ENCODE results near the gene STPG1. TPM values are rescaled to one million over a fixed set of nuclear protein-coding genes. Genes with fewer than 3 reads are reported as not detected.

Gene STPG1
- total RNA-seq, 1 donor from 2014 or later: 5.3 TPM

DNA sequence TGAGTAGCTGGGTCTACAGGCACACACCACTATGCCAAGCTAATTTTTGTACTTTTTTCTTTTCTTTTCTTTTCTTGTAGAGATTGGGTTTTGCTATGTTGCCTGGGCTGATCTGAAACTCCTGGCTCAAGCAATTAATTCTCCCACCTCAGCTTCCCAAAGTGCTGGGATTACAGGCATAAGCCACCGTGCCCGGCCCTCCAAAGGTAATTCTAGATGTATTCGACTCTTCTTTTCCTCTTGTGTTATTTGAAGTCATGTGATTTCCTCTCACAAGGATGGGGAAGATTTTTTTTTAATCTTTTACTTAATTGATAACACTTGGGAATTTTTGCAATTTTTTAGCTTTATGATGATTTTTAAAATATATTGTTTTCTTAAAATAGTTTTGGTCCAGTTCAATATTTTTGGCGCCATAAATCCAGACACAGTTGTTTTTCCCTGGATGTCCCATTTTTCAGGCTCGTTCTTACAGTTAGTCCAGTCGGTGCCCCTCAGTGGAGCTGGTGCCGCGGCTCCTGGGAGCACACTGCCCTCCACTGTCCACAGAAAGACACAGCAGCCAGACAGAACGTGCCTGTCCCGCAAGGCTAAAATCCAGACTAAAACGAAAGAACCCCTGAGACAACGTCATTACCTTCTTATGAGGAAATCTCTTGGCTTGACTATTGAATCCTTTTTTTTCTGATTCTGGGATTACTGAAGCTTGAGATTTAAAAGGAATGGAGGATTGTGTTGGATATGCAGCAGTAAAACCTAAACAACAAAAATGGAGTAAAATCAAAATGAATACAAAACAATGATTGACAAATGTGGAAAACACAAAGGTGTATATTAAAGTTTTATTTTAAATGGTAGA, 22.4 kb downstream of the STPG1 start:
- no peaks in the 10 kb centered on the region for H3K27me3 ChIP-seq (ENCODE audit: control insufficient read depth, insufficient read depth, low read length)
- FAIRE-seq: no peak
- peaks cover 3% of the 10 kb centered on the region for H3K36me3 ChIP-seq (ENCODE audit: control insufficient read depth, insufficient read depth, low read length)
- TF ChIP-seq CTCF (IDR thresholded peaks at IDR 0.05; ENCODE audit: insufficient read depth, low read length, severe bottlenecking): peak; percentile 94
- DNase-seq (ENCODE audit: low read depth): peak; percentile 67
- H3K4me3 ChIP-seq (ENCODE audit: low read depth, low read length): no peak overlapping the region

GRCh38 chr1:24389231-24389678, 24.3 kb downstream of the STPG1 start:
- Histone ChIP-seq H3K36me3 (ENCODE audit: control insufficient read depth, insufficient read depth, low read length) (peaks cover 3% of the 10 kb centered on the region), H3K27me3 (ENCODE audit: control insufficient read depth, insufficient read depth, low read length) (no peaks in the 10 kb centered on the region), H3K4me3 (ENCODE audit: low read depth, low read length) (no peak overlapping the region)
- DNase-seq (ENCODE audit: low read depth) (no peak), FAIRE-seq (no peak)
- no peak for TF ChIP-seq CTCF (IDR thresholded peaks at IDR 0.05; ENCODE audit: insufficient read depth, low read length, severe bottlenecking)

- Histone ChIP-seq H3K36me3 (ENCODE audit: control insufficient read depth, insufficient read depth, low read length) (peaks cover 3% of the 10 kb centered on the region), H3K4me3 (ENCODE audit: low read depth, low read length) (no peak overlapping the region), H3K27me3 (ENCODE audit: control insufficient read depth, insufficient read depth, low read length) (no peaks in the 10 kb centered on the region)
- no peak for FAIRE-seq
- DNase-seq (ENCODE audit: low read depth): no peak
- TF ChIP-seq CTCF (IDR thresholded peaks at IDR 0.05; ENCODE audit: insufficient read depth, low read length, severe bottlenecking): no peak
These were observed 25.2 kb downstream of the STPG1 start for GRCh38 chr1:24388331-24388885.

GRCh38 chr1:24387636-24388175, 25.9 kb downstream of the STPG1 start:
- DNase-seq (ENCODE audit: low read depth): no peak

GRCh38 chr1:24386931-24387330, 26.7 kb downstream of the STPG1 start:
- TF ChIP-seq CTCF (IDR thresholded peaks at IDR 0.05; ENCODE audit: insufficient read depth, low read length, severe bottlenecking): no peak
- DNase-seq (ENCODE audit: low read depth): no peak
- Histone ChIP-seq H3K27me3 (ENCODE audit: control insufficient read depth, insufficient read depth, low read length) (no peaks in the 10 kb centered on the region), H3K36me3 (ENCODE audit: control insufficient read depth, insufficient read depth, low read length) (peaks cover 3% of the 10 kb centered on the region), H3K4me3 (ENCODE audit: low read depth, low read length) (no peak overlapping the region)
- no peak for FAIRE-seq

More at GRCh38 chr1:24387636-24388175, 25.9 kb downstream of the STPG1 start:
- FAIRE-seq: no peak
- Histone ChIP-seq H3K36me3 (ENCODE audit: control insufficient read depth, insufficient read depth, low read length) (peaks cover 3% of the 10 kb centered on the region), H3K4me3 (ENCODE audit: low read depth, low read length) (no peak overlapping the region), H3K27me3 (ENCODE audit: control insufficient read depth, insufficient read depth, low read length) (no peaks in the 10 kb centered on the region)
- TF ChIP-seq CTCF (IDR thresholded peaks at IDR 0.05; ENCODE audit: insufficient read depth, low read length, severe bottlenecking): no peak

Data from bronchial epithelial cell (primary cell).